SK-N-MC (cell line): ENCODE measurements around the gene PFDN2.
A peak's percentile ranks its signal among the peaks of the same experiment; 100 is the strongest.

Experiments
- DNase-seq: peaks from one replicate; pipeline ENCODE4 v3.0.0-alpha.2; 2011; ENCODE audit warnings: low read depth, low spot score
- H3K27ac ChIP-seq: fragments of 200-600 bp; sonication (generic); 2 replicates; pipeline ENCODE4 v1.5.1; 2016; ENCODE audit warnings: mixed run types
- H3K36me3 ChIP-seq: fragments of 200-600 bp; sonication (generic); 2 replicates; pipeline ENCODE4 v1.6.1; 2017; ENCODE audit warnings: antibody characterized with exemption, low read length, mixed read lengths; ENCODE audit not compliant: insufficient read depth
- H3K4me3 ChIP-seq: fragments of 200-600 bp; sonication (generic); 2 replicates; pipeline ENCODE4 v1.5.1; 2016
- H3K9ac ChIP-seq: fragments of 200-600 bp; sonication (generic); 2 replicates; pipeline ENCODE4 v1.8.0; 2017; ENCODE audit warnings: mixed run types, mixed read lengths; ENCODE audit not compliant: insufficient read length
- H3K9me3 ChIP-seq: fragments of 200-600 bp; sonication (generic); 2 replicates; pipeline ENCODE4 v1.6.1; 2017; ENCODE audit warnings: low read depth, mild to moderate bottlenecking, antibody characterized with exemption, low read length, moderate library complexity, mixed read lengths
- EZH2 ChIP-seq: fragments of 200-600 bp; sonication (generic); IDR thresholded peaks from one replicate; pipeline ENCODE4 v1.6.1; 2017; ENCODE audit warnings: antibody characterized with exemption
- FOXP2 ChIP-seq: optimal IDR thresholded peaks from 2 replicates; pipeline ENCODE3; 2011; ENCODE audit warnings: mild to moderate bottlenecking, moderate library complexity; ENCODE audit not compliant: insufficient read depth; ENCODE audit errors: extremely low read length, control extremely low read depth
- POLR2AphosphoS5 ChIP-seq: IDR thresholded peaks from 2 replicates; pipeline ENCODE4 v1.6.1; 2012; ENCODE audit warnings: mild to moderate bottlenecking, low read depth, low read length, borderline replicate concordance

Gene PFDN2

GRCh38 chr1:161117759-161118581 is at the start of gene PFDN2, which contains the start of gene NIT1:
Gene PFDN2, minus strand, starts transcription at chr1:161118037. Its CDS starts 11 bp downstream, at chr1:161118026.
Gene NIT1, plus strand, starts transcription at chr1:161118105. Its CDS starts 72 bp downstream, at chr1:161118177.
- TF ChIP-seq POLR2AphosphoS5: peak; percentile 94
- TF ChIP-seq EZH2: no peak
- peak; percentile 86 for TF ChIP-seq FOXP2
- peak within 1 kb of the TSS; percentile 94 for H3K4me3 ChIP-seq
- H3K9me3 ChIP-seq: no peaks in the 10 kb centered on the region
- peak within 1 kb of the TSS; percentile 90 for H3K9ac ChIP-seq
- H3K27ac ChIP-seq: peak within 1 kb of the TSS; percentile 84
- no peak for DNase-seq
- peaks cover 50% of the 10 kb centered on the region for H3K36me3 ChIP-seq

GRCh38 chr1:161166669-161167548 is 49.1 kb upstream of the PFDN2 start:
- Histone ChIP-seq H3K9ac (peak overlapping the region; percentile 91), H3K27ac (no peak overlapping the region), H3K4me3 (peak overlapping the region; percentile 90), H3K9me3 (no peaks in the 10 kb centered on the region), H3K36me3 (peaks cover 29% of the 10 kb centered on the region; the same call in 1 of the 2 replicates)
- TF ChIP-seq FOXP2 (no peak), EZH2 (no peak), POLR2AphosphoS5 (no peak)
- no peak for DNase-seq

GRCh38 chr1:161165742-161166668 is 48.2 kb upstream of the PFDN2 start, which contains the start of gene PPOX:
Gene PPOX, plus strand, starts transcription at chr1:161166426. Its CDS starts 422 bp downstream, at chr1:161166848.
- H3K9me3 ChIP-seq: no peaks in the 10 kb centered on the region
- peaks cover 27% of the 10 kb centered on the region; the same call in 1 of the 2 replicates for H3K36me3 ChIP-seq
- DNase-seq: peak; percentile 84
- peak within 1 kb of the TSS; percentile 90 for H3K4me3 ChIP-seq
- peak within 1 kb of the TSS; percentile 12; the same call in 1 of the 2 replicates for H3K27ac ChIP-seq
- H3K9ac ChIP-seq: peak within 1 kb of the TSS; percentile 91
- TF ChIP-seq POLR2AphosphoS5 (peak; percentile 74; the same call in 1 of the 2 replicates), FOXP2 (no peak)

GRCh38 chr1:161164901-161165610 is 47.2 kb upstream of the PFDN2 start:
- H3K4me3 ChIP-seq: peak overlapping the region; percentile 90
- peaks cover 25% of the 10 kb centered on the region; the same call in 1 of the 2 replicates for H3K36me3 ChIP-seq
- DNase-seq: no peak
- H3K9me3 ChIP-seq: no peaks in the 10 kb centered on the region
- H3K9ac ChIP-seq: peak overlapping the region; percentile 66
- no peak for TF ChIP-seq POLR2AphosphoS5
- no peak for TF ChIP-seq FOXP2
- TF ChIP-seq EZH2: no peak
- no peak overlapping the region for H3K27ac ChIP-seq

- no peak for DNase-seq
- Histone ChIP-seq H3K36me3 (peaks cover 25% of the 10 kb centered on the region; the same call in 1 of the 2 replicates), H3K9ac (no peak overlapping the region)
Observed at GRCh38 chr1:161163793-161164192, 46.0 kb upstream of the PFDN2 start.

GRCh38 chr1:161162806-161163205 is 45.0 kb upstream of the PFDN2 start:
- TF ChIP-seq EZH2: no peak
- TF ChIP-seq FOXP2: no peak
- TF ChIP-seq POLR2AphosphoS5: no peak
- no peak for DNase-seq
- Histone ChIP-seq H3K9me3 (no peaks in the 10 kb centered on the region), H3K36me3 (peaks cover 30% of the 10 kb centered on the region; the same call in 1 of the 2 replicates), H3K4me3 (no peak overlapping the region), H3K27ac (no peak overlapping the region), H3K9ac (no peak overlapping the region)

More at GRCh38 chr1:161163793-161164192, 46.0 kb upstream of the PFDN2 start:
- no peak for TF ChIP-seq POLR2AphosphoS5
- no peak for TF ChIP-seq EZH2
- no peak for TF ChIP-seq FOXP2
- H3K27ac ChIP-seq: no peak overlapping the region
- H3K4me3 ChIP-seq: no peak overlapping the region
- H3K9me3 ChIP-seq: no peaks in the 10 kb centered on the region

GRCh38 chr1:161162052-161162451 is 44.2 kb upstream of the PFDN2 start:
- no peak overlapping the region for H3K9ac ChIP-seq
- TF ChIP-seq POLR2AphosphoS5: no peak
- no peak for TF ChIP-seq EZH2
- TF ChIP-seq FOXP2: no peak
- peaks cover 30% of the 10 kb centered on the region; the same call in 1 of the 2 replicates for H3K36me3 ChIP-seq
- DNase-seq: no peak
- no peaks in the 10 kb centered on the region for H3K9me3 ChIP-seq
- no peak overlapping the region for H3K4me3 ChIP-seq
- no peak overlapping the region for H3K27ac ChIP-seq
